PC-3 (cell line): ENCODE data around the gene SH3BP5.

Experiments used
- EZH2phosphoT487 ChIP-seq: fragments of 300-600 bp; sonication (generic); IDR thresholded peaks from 2 replicates; pipeline ENCODE4 v1.6.1; 2018; ENCODE audit warnings: mild to moderate bottlenecking, antibody characterized with exemption, low read length, borderline replicate concordance
- TF ChIP-seq, protein P1 (sequence below): fragments of 300-600 bp; sonication (generic); conservative IDR thresholded peaks from 2 replicates; pipeline ENCODE4 v1.5.1; 2017; ENCODE audit warnings: antibody characterized with exemption, low read depth, mild to moderate bottlenecking, low read length

DNA sequence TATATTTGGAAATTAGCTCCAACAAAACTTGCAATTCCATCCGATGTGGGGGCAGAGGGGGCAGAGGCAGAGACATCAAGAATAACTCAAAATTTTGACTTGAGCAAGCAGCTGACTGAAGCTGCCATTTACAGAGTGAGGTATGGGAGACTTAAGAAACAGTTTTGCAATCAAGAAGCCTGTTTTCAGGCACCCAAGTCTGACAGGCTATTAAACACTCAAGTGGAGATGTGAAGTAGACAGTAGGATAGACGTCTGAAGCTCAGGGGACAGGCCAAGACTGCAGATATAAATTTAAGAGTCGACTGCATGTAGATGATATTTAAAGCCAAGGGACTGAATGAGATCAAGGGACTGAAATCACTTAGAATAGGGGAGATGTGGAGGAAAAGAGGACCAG, 9.9 kb upstream of the SH3BP5 start:
- TF ChIP-seq, protein P1, sequence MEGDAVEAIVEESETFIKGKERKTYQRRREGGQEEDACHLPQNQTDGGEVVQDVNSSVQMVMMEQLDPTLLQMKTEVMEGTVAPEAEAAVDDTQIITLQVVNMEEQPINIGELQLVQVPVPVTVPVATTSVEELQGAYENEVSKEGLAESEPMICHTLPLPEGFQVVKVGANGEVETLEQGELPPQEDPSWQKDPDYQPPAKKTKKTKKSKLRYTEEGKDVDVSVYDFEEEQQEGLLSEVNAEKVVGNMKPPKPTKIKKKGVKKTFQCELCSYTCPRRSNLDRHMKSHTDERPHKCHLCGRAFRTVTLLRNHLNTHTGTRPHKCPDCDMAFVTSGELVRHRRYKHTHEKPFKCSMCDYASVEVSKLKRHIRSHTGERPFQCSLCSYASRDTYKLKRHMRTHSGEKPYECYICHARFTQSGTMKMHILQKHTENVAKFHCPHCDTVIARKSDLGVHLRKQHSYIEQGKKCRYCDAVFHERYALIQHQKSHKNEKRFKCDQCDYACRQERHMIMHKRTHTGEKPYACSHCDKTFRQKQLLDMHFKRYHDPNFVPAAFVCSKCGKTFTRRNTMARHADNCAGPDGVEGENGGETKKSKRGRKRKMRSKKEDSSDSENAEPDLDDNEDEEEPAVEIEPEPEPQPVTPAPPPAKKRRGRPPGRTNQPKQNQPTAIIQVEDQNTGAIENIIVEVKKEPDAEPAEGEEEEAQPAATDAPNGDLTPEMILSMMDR, result no peak
- no peak for TF ChIP-seq EZH2phosphoT487
